D721Med (cell line): Measurements from ENCODE around the gene PPP4R1.

Experiments
- DNase-seq: peaks from one replicate; pipeline ENCODE4 v3.0.0; 2011; ENCODE audit warnings: low spot score; ENCODE audit not compliant: insufficient read length
- FAIRE-seq: peaks from 2 replicates; lab custom pipeline; 2011; peaks lifted over from hg19 to GRCh38; lab: Jason Lieb, UNC
- CTCF ChIP-seq: IDR thresholded peaks from 2 replicates; pipeline ENCODE4 v1.5.1; 2012; ENCODE audit warnings: mild to moderate bottlenecking, control low read depth; ENCODE audit not compliant: insufficient read depth; ENCODE audit errors: missing control alignments

PPP4R1 gene

GRCh38 chr18:9574473-9575115 is 39.8 kb downstream of the PPP4R1 start:
- TF ChIP-seq CTCF, result no peak
- DNase-seq (no peak), FAIRE-seq (no peak)

GRCh38 chr18:9571546-9571945 is 42.8 kb downstream of the PPP4R1 start:
- TF ChIP-seq CTCF, result no peak
- no peak for FAIRE-seq
- no peak for DNase-seq

GRCh38 chr18:9570255-9570654 is 44.1 kb downstream of the PPP4R1 start:
- DNase-seq (no peak), FAIRE-seq (no peak)
- no peak for TF ChIP-seq CTCF

GRCh38 chr18:9569178-9569577 is 45.2 kb downstream of the PPP4R1 start:
- FAIRE-seq (no peak), DNase-seq (no peak)
- TF ChIP-seq CTCF, result no peak

- FAIRE-seq (no peak), DNase-seq (no peak)
- no peak for TF ChIP-seq CTCF
Measured at GRCh38 chr18:9568186-9568585, 46.2 kb downstream of the PPP4R1 start.

- DNase-seq (no peak), FAIRE-seq (no peak)
- no peak for TF ChIP-seq CTCF
Measured at GRCh38 chr18:9565407-9565806, 49.0 kb downstream of the PPP4R1 start.

- FAIRE-seq (no peak), DNase-seq (no peak)
- no peak for TF ChIP-seq CTCF
Measured at GRCh38 chr18:9563331-9563730, 51.0 kb downstream of the PPP4R1 start.
